ENCODE measurements around the gene GABBR2. TPM values are rescaled to one million over a fixed set of nuclear protein-coding genes. Genes with fewer than 3 reads are reported as not detected.

Gene GABBR2
- total and polyA plus RNA-seq, 9 of the 15 experiments (the other 6 are each of a cell fraction or from before 2014, with no cell fraction given), result 0.15 to 1.9 (median 0.32) TPM

- no peak for TF ChIP-seq HCFC1 (IDR thresholded peaks at IDR 0.05; ENCODE audit: low read depth, low read length)
- TF ChIP-seq, protein P1, sequence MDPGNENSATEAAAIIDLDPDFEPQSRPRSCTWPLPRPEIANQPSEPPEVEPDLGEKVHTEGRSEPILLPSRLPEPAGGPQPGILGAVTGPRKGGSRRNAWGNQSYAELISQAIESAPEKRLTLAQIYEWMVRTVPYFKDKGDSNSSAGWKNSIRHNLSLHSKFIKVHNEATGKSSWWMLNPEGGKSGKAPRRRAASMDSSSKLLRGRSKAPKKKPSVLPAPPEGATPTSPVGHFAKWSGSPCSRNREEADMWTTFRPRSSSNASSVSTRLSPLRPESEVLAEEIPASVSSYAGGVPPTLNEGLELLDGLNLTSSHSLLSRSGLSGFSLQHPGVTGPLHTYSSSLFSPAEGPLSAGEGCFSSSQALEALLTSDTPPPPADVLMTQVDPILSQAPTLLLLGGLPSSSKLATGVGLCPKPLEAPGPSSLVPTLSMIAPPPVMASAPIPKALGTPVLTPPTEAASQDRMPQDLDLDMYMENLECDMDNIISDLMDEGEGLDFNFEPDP (CRISPR knock-in tag; IDR thresholded peaks at IDR 0.05), result no peak
- no peak for TF ChIP-seq ZSCAN29 (IDR thresholded peaks at IDR 0.05)
- no peak for TF ChIP-seq ZNF23 (CRISPR knock-in tag; IDR thresholded peaks at IDR 0.05)
- TF ChIP-seq TAF9B (IDR thresholded peaks at IDR 0.05; ENCODE audit: partially characterized antibody), result peak; percentile 32
- TF ChIP-seq STAT6 (CRISPR knock-in tag; IDR thresholded peaks at IDR 0.05), result 0 out of 2 replicates have a peak, but pooled peaks have one; percentile 48
- no peak for TF ChIP-seq HOXB6 (CRISPR knock-in tag; IDR thresholded peaks at IDR 0.05; ENCODE audit: borderline replicate concordance)
- no peak for TF ChIP-seq ZNF253 (CRISPR knock-in tag; conservative IDR thresholded peaks at IDR 0.05)
- TF ChIP-seq ARID1B (IDR thresholded peaks at IDR 0.05), result peak; percentile 80
- TF ChIP-seq HMGN3 (IDR thresholded peaks at IDR 0.05; ENCODE audit: borderline replicate concordance, extremely low read depth, insufficient read length, low read depth, low read length), result peak; percentile 25
- no peak for TF ChIP-seq THRB (CRISPR knock-in tag; conservative IDR thresholded peaks at IDR 0.05)
- no peak for TF ChIP-seq NR3C1 (CRISPR knock-in tag; IDR thresholded peaks at IDR 0.05)
- TF ChIP-seq MXD1 (CRISPR knock-in tag; IDR thresholded peaks at IDR 0.05; ENCODE audit: borderline replicate concordance, poor library complexity, severe bottlenecking), result no peak
- TF ChIP-seq CEBPG (CRISPR knock-in tag; IDR thresholded peaks at IDR 0.05), result peak; percentile 76
- TF ChIP-seq CEBPG (tag; conservative IDR thresholded peaks at IDR 0.05 in 1 of 2, IDR thresholded peaks at IDR 0.05 in 1 of 2), result peak; percentile 48 to 58; a peak in 3 of 4 replicates
- TF ChIP-seq, protein P2, sequence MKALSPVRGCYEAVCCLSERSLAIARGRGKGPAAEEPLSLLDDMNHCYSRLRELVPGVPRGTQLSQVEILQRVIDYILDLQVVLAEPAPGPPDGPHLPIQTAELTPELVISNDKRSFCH (CRISPR knock-in tag; IDR thresholded peaks at IDR 0.05), result no peak
- TF ChIP-seq, protein P2 (tag; IDR thresholded peaks at IDR 0.05), result peak; percentile 81; the same call in 1 of the 2 replicates
- no peak for TF ChIP-seq ELF1 (tag; IDR thresholded peaks at IDR 0.05)
- TF ChIP-seq MCM7 (IDR thresholded peaks at IDR 0.05), result no peak
- peak; percentile 27 to 87; a peak in 2 of 4 replicates for TF ChIP-seq TEAD1 (CRISPR knock-in tag; IDR thresholded peaks at IDR 0.05)
- TF ChIP-seq NELFE (IDR thresholded peaks at IDR 0.05; ENCODE audit: insufficient read depth, insufficient read length), result no peak
Observed at GRCh38 chr9:98575379-98576346, 133.1 kb downstream of the GABBR2 start (continued).

All from K562 (cell line).